GM12891 (cell line): Measurements from ENCODE around the gene AMOTL2.

ENCODE experiments used
- PAX5 ChIP-seq: IDR thresholded peaks from 2 replicates; pipeline ENCODE4 v1.6.1; 2011; ENCODE audit warnings: low read length, moderate library complexity, mild to moderate bottlenecking; ENCODE audit not compliant: insufficient read depth, severe bottlenecking
- POLR2A ChIP-seq: IDR thresholded peaks from 2 replicates; pipeline ENCODE4 v1.6.1; 2011; ENCODE audit warnings: low read depth, low read length, control low read depth
- POLR2AphosphoS5 ChIP-seq: IDR thresholded peaks from 2 replicates; pipeline ENCODE4 v1.6.1; 2011; ENCODE audit warnings: low read depth, low read length, control low read depth
- POU2F2 ChIP-seq: IDR thresholded peaks from 2 replicates; pipeline ENCODE4 v1.6.1; 2011; ENCODE audit warnings: low read depth, mild to moderate bottlenecking, control low read depth, low read length, moderate library complexity
- SPI1 ChIP-seq: IDR thresholded peaks from 2 replicates; pipeline ENCODE4 v1.6.1; 2011; ENCODE audit warnings: low read depth, low read length, control low read depth
- TAF1 ChIP-seq: IDR thresholded peaks from 2 replicates; pipeline ENCODE4 v1.6.1; 2011; ENCODE audit warnings: low read depth, low read length, control low read depth

- TF ChIP-seq POLR2A = no peak
- no peak for TF ChIP-seq TAF1
- TF ChIP-seq SPI1 = no peak
- no peak for TF ChIP-seq POLR2AphosphoS5
- TF ChIP-seq POU2F2 = no peak
- TF ChIP-seq PAX5 = no peak
Measured at GRCh38 chr3:134346744-134347143, 27.5 kb downstream of the AMOTL2 start.
